HFF-Myc (cell line): ENCODE data around the gene MIPOL1.
A peak's percentile ranks its signal among the peaks of the same experiment; 100 is the strongest.
"Not testable (repeated sequence)": the region's sequence is repeated elsewhere in the genome, so short reads cannot be mapped to it uniquely, and the experiment has no call there.

Experiments
- DNase-seq: peaks from one replicate; pipeline ENCODE4 v3.0.0-alpha.2; 2011; ENCODE audit warnings: low read depth; ENCODE audit errors: extremely low read depth
- H3K4me3 ChIP-seq: replicated peaks from 2 replicates; pipeline ENCODE4 v1.5.1; 2011; ENCODE audit warnings: low read depth, mild to moderate bottlenecking, control low read depth, low read length
- CTCF ChIP-seq: IDR thresholded peaks from 2 replicates; pipeline ENCODE4 v1.5.1; 2012; ENCODE audit warnings: mild to moderate bottlenecking, low read depth, low read length, control low read depth; ENCODE audit errors: missing control alignments

The MIPOL1 gene

GRCh38 chr14:37172936-37173614 is 24.7 kb upstream of the MIPOL1 start:
- no peak for TF ChIP-seq CTCF
- H3K4me3 ChIP-seq: peak overlapping the region; percentile 87
- DNase-seq: no peak

GRCh38 chr14:37179896-37180502 is 17.7 kb upstream of the MIPOL1 start:
- DNase-seq: no peak
- H3K4me3 ChIP-seq: no peak overlapping the region
- no peak for TF ChIP-seq CTCF

- H3K4me3 ChIP-seq, DNase-seq: not testable (repeated sequence)
Measured at GRCh38 chr14:37180886-37181285, 16.9 kb upstream of the MIPOL1 start.

- no peak for TF ChIP-seq CTCF
- no peak for DNase-seq
- no peak overlapping the region for H3K4me3 ChIP-seq
Measured at GRCh38 chr14:37181441-37181840, 16.3 kb upstream of the MIPOL1 start.

GRCh38 chr14:37184520-37184919 is 13.2 kb upstream of the MIPOL1 start:
- DNase-seq, H3K4me3 ChIP-seq: not testable (repeated sequence)

- DNase-seq: no peak
- no peak for TF ChIP-seq CTCF
- no peak overlapping the region for H3K4me3 ChIP-seq
Measured at GRCh38 chr14:37185670-37186069, 12.1 kb upstream of the MIPOL1 start.

- no peak overlapping the region for H3K4me3 ChIP-seq
- no peak for TF ChIP-seq CTCF
- DNase-seq: no peak
Measured at GRCh38 chr14:37186865-37187264, 10.9 kb upstream of the MIPOL1 start.

- DNase-seq: no peak
- no peak for TF ChIP-seq CTCF
- H3K4me3 ChIP-seq: no peak overlapping the region
Measured at GRCh38 chr14:37187294-37187693, 10.4 kb upstream of the MIPOL1 start.

- not testable (repeated sequence) for H3K4me3 ChIP-seq, DNase-seq
Measured at GRCh38 chr14:37187840-37188577, 9.7 kb upstream of the MIPOL1 start.

GRCh38 chr14:37189733-37190132 is 8.0 kb upstream of the MIPOL1 start:
- not testable (repeated sequence) for H3K4me3 ChIP-seq, DNase-seq
